KMS-11 (cell line): Measurements from ENCODE around the gene VMP1.
"Not testable (repeated sequence)": the region's sequence is repeated elsewhere in the genome, so short reads cannot be mapped to it uniquely, and the experiment has no call there.

Experiments used
- H2AFZ ChIP-seq: fragments of 200-600 bp; sonication (generic); 2 replicates; pipeline ENCODE4 v1.6.1; 2016; ENCODE audit warnings: antibody characterized with exemption, mixed run types, low read depth
- H3K27ac ChIP-seq: fragments of 200-600 bp; sonication (generic); 2 replicates; pipeline ENCODE4 v1.6.1; 2016; ENCODE audit warnings: mild to moderate bottlenecking, mixed run types
- H3K27me3 ChIP-seq: fragments of 200-600 bp; sonication (generic); 2 replicates; pipeline ENCODE4 v1.6.1; 2017; ENCODE audit warnings: mild to moderate bottlenecking, low read depth, mixed run types, moderate library complexity; ENCODE audit not compliant: insufficient read depth
- H3K36me3 ChIP-seq: fragments of 200-600 bp; sonication (generic); 2 replicates; pipeline ENCODE4 v1.6.1; 2017; ENCODE audit warnings: mild to moderate bottlenecking, mixed run types; ENCODE audit not compliant: insufficient read depth
- H3K4me1 ChIP-seq: fragments of 200-600 bp; sonication (generic); 2 replicates; pipeline ENCODE4 v1.6.1; 2016; ENCODE audit warnings: mild to moderate bottlenecking, low read depth, mixed run types; ENCODE audit not compliant: poor library complexity, severe bottlenecking
- H3K4me2 ChIP-seq: fragments of 200-600 bp; sonication (generic); 2 replicates; pipeline ENCODE4 v1.7.0; 2016; ENCODE audit warnings: mild to moderate bottlenecking, mixed run types
- H3K4me3 ChIP-seq: fragments of 200-600 bp; sonication (generic); IDR thresholded peaks from 2 replicates; pipeline ENCODE4 v1.6.1; 2017; ENCODE audit warnings: low read depth, low read length, mixed read lengths; ENCODE audit not compliant: insufficient read depth
- H3K79me2 ChIP-seq: fragments of 200-600 bp; sonication (generic); 2 replicates; pipeline ENCODE4 v1.6.1; 2016; ENCODE audit warnings: low read depth, mixed run types; ENCODE audit not compliant: insufficient read depth
- H3K9ac ChIP-seq: fragments of 200-600 bp; sonication (generic); 2 replicates; pipeline ENCODE4 v1.6.1; 2016; ENCODE audit warnings: mild to moderate bottlenecking, mixed run types
- H4K20me1 ChIP-seq: fragments of 200-600 bp; sonication (generic); 2 replicates; pipeline ENCODE4 v1.6.1; 2016; ENCODE audit warnings: mild to moderate bottlenecking, mixed run types; ENCODE audit not compliant: insufficient read depth
- CTCF ChIP-seq: fragments of 200-600 bp; sonication (generic); conservative IDR thresholded peaks from 2 replicates; pipeline ENCODE4 v1.6.1; 2017; ENCODE audit warnings: low read depth, mild to moderate bottlenecking, antibody characterized with exemption, low read length, moderate library complexity, mixed read lengths

VMP1 gene

GRCh38 chr17:59798111-59798510, 90.7 kb downstream of the VMP1 start:
- Histone ChIP-seq H3K9ac (no peak overlapping the region), H2AFZ (no peak overlapping the region), H3K27ac (no peak overlapping the region), H3K79me2 (no peaks in the 10 kb centered on the region), H3K36me3 (no peaks in the 10 kb centered on the region), H3K4me2 (no peak overlapping the region), H4K20me1 (no peaks in the 10 kb centered on the region), H3K27me3 (no peaks in the 10 kb centered on the region), H3K4me1 (no peaks in the 10 kb centered on the region), H3K4me3 (no peak overlapping the region)
- no peak for TF ChIP-seq CTCF

- no peak overlapping the region for H2AFZ ChIP-seq
- no peaks in the 10 kb centered on the region for H3K27me3 ChIP-seq
- no peak overlapping the region for H3K4me2 ChIP-seq
- no peak overlapping the region for H3K4me3 ChIP-seq
- peaks cover 14% of the 10 kb centered on the region for H3K4me1 ChIP-seq
- H3K27ac ChIP-seq = no peak overlapping the region
- H3K9ac ChIP-seq = no peak overlapping the region
- no peak for TF ChIP-seq CTCF
- no peaks in the 10 kb centered on the region for H3K79me2 ChIP-seq
- H3K36me3 ChIP-seq = no peaks in the 10 kb centered on the region
- H4K20me1 ChIP-seq = no peaks in the 10 kb centered on the region
Measured at GRCh38 chr17:59800530-59800942, 93.1 kb downstream of the VMP1 start.

GRCh38 chr17:59802160-59802559, 94.7 kb downstream of the VMP1 start:
- Histone ChIP-seq H3K79me2 (no peaks in the 10 kb centered on the region), H2AFZ (no peak overlapping the region), H3K27me3 (no peaks in the 10 kb centered on the region), H3K9ac (no peak overlapping the region), H3K27ac (no peak overlapping the region), H3K4me1 (peaks cover 14% of the 10 kb centered on the region), H3K4me3 (no peak overlapping the region), H3K36me3 (no peaks in the 10 kb centered on the region), H4K20me1 (no peaks in the 10 kb centered on the region), H3K4me2 (no peak overlapping the region)
- no peak for TF ChIP-seq CTCF

- Histone ChIP-seq H3K4me1 (peaks cover 14% of the 10 kb centered on the region), H3K4me2 (no peak overlapping the region), H4K20me1 (no peaks in the 10 kb centered on the region), H3K9ac (no peak overlapping the region), H3K4me3 (no peak overlapping the region), H3K36me3 (no peaks in the 10 kb centered on the region), H2AFZ (no peak overlapping the region), H3K79me2 (no peaks in the 10 kb centered on the region), H3K27me3 (no peaks in the 10 kb centered on the region), H3K27ac (no peak overlapping the region)
- TF ChIP-seq CTCF = no peak
Measured at GRCh38 chr17:59804901-59805465, 97.5 kb downstream of the VMP1 start.

GRCh38 chr17:59806322-59806721, 98.9 kb downstream of the VMP1 start:
- not testable (repeated sequence) for H3K79me2 ChIP-seq, H3K9ac ChIP-seq, H3K27me3 ChIP-seq, H3K27ac ChIP-seq, H3K36me3 ChIP-seq, H3K4me2 ChIP-seq, H4K20me1 ChIP-seq, H2AFZ ChIP-seq, H3K4me3 ChIP-seq
- peaks cover 14% of the 10 kb centered on the region for H3K4me1 ChIP-seq
